ENCODE data around the gene DHRS11. TPM values are rescaled to one million over a fixed set of nuclear protein-coding genes. Genes with fewer than 3 reads are reported as not detected.

Gene DHRS11
- total and polyA plus RNA-seq, 2 of the 8 experiments (the other 6 are each of a cell fraction or from before 2014, with no cell fraction given): 29.5 to 63.3 TPM

Other genes starting within 250 kb of the DHRS11 start
- not detected in 2 replicates for gene TBC1D3H, start 203.4 kb upstream of the DHRS11 start, total RNA-seq (2021; fragmentation: NEBNext Ultra II Directional; extraction: Animal tissue kit (Norgen Biotek cat#: 25700))
- not detected in 2 replicates for gene TBC1D3H, start 203.4 kb upstream of the DHRS11 start, polyA plus RNA-seq (2011; rRNA removed)
- gene ZNHIT3, start 105.2 kb upstream of the DHRS11 start, total RNA-seq (2021; fragmentation: NEBNext Ultra II Directional; extraction: Animal tissue kit (Norgen Biotek cat#: 25700)): 59.1 and 60.8 TPM in 2 replicates
- gene ZNHIT3, start 105.2 kb upstream of the DHRS11 start, polyA plus RNA-seq (2011; rRNA removed): 95.1 and 147 TPM in 2 replicates
- 122 and 126 TPM in 2 replicates for gene MYO19, start 57.0 kb upstream of the DHRS11 start, total RNA-seq (2021; fragmentation: NEBNext Ultra II Directional; extraction: Animal tissue kit (Norgen Biotek cat#: 25700))
- gene MYO19, start 57.0 kb upstream of the DHRS11 start, polyA plus RNA-seq (2011; rRNA removed): 163 and 189 TPM in 2 replicates
- gene PIGW, start 56.9 kb upstream of the DHRS11 start, total RNA-seq (2021; fragmentation: NEBNext Ultra II Directional; extraction: Animal tissue kit (Norgen Biotek cat#: 25700)): 27.1 and 28.9 TPM in 2 replicates
- gene PIGW, start 56.9 kb upstream of the DHRS11 start, polyA plus RNA-seq (2011; rRNA removed): 10.3 and 12.1 TPM in 2 replicates
- gene GGNBP2, start 47.0 kb upstream of the DHRS11 start, total RNA-seq (2021; fragmentation: NEBNext Ultra II Directional; extraction: Animal tissue kit (Norgen Biotek cat#: 25700)): 35.1 and 35.8 TPM in 2 replicates
- gene GGNBP2, start 47.0 kb upstream of the DHRS11 start, polyA plus RNA-seq (2011; rRNA removed): 29.2 and 29.7 TPM in 2 replicates
- 11.2 and 11.7 TPM in 2 replicates for gene MRM1, start 9.7 kb downstream of the DHRS11 start, total RNA-seq (2021; fragmentation: NEBNext Ultra II Directional; extraction: Animal tissue kit (Norgen Biotek cat#: 25700))
- 9.9 and 15.1 TPM in 2 replicates for gene MRM1, start 9.7 kb downstream of the DHRS11 start, polyA plus RNA-seq (2011; rRNA removed)